KMS-11 (cell line): Measurements from ENCODE around the gene C15orf61.

Experiments
- H2AFZ ChIP-seq: fragments of 200-600 bp; sonication (generic); 2 replicates; pipeline ENCODE4 v1.6.1; 2016; ENCODE audit warnings: antibody characterized with exemption, mixed run types, low read depth
- H3K27ac ChIP-seq: fragments of 200-600 bp; sonication (generic); 2 replicates; pipeline ENCODE4 v1.6.1; 2016; ENCODE audit warnings: mild to moderate bottlenecking, mixed run types
- H3K27me3 ChIP-seq: fragments of 200-600 bp; sonication (generic); 2 replicates; pipeline ENCODE4 v1.6.1; 2017; ENCODE audit warnings: mild to moderate bottlenecking, low read depth, mixed run types, moderate library complexity; ENCODE audit not compliant: insufficient read depth
- H3K36me3 ChIP-seq: fragments of 200-600 bp; sonication (generic); 2 replicates; pipeline ENCODE4 v1.6.1; 2017; ENCODE audit warnings: mild to moderate bottlenecking, mixed run types; ENCODE audit not compliant: insufficient read depth
- H3K4me1 ChIP-seq: fragments of 200-600 bp; sonication (generic); 2 replicates; pipeline ENCODE4 v1.6.1; 2016; ENCODE audit warnings: mild to moderate bottlenecking, low read depth, mixed run types; ENCODE audit not compliant: poor library complexity, severe bottlenecking
- H3K4me2 ChIP-seq: fragments of 200-600 bp; sonication (generic); 2 replicates; pipeline ENCODE4 v1.7.0; 2016; ENCODE audit warnings: mild to moderate bottlenecking, mixed run types
- H3K4me3 ChIP-seq: fragments of 200-600 bp; sonication (generic); IDR thresholded peaks from 2 replicates; pipeline ENCODE4 v1.6.1; 2017; ENCODE audit warnings: low read depth, low read length, mixed read lengths; ENCODE audit not compliant: insufficient read depth
- H3K79me2 ChIP-seq: fragments of 200-600 bp; sonication (generic); 2 replicates; pipeline ENCODE4 v1.6.1; 2016; ENCODE audit warnings: low read depth, mixed run types; ENCODE audit not compliant: insufficient read depth
- H3K9ac ChIP-seq: fragments of 200-600 bp; sonication (generic); 2 replicates; pipeline ENCODE4 v1.6.1; 2016; ENCODE audit warnings: mild to moderate bottlenecking, mixed run types
- H4K20me1 ChIP-seq: fragments of 200-600 bp; sonication (generic); 2 replicates; pipeline ENCODE4 v1.6.1; 2016; ENCODE audit warnings: mild to moderate bottlenecking, mixed run types; ENCODE audit not compliant: insufficient read depth
- TF ChIP-seq, protein P1 (sequence below): fragments of 200-600 bp; sonication (generic); conservative IDR thresholded peaks from 2 replicates; pipeline ENCODE4 v1.6.1; 2017; ENCODE audit warnings: low read depth, mild to moderate bottlenecking, antibody characterized with exemption, low read length, moderate library complexity, mixed read lengths

The C15orf61 gene

GRCh38 chr15:67537771-67538170, 16.8 kb downstream of the C15orf61 start:
- Histone ChIP-seq H3K79me2 (no peaks in the 10 kb centered on the region), H3K27me3 (no peaks in the 10 kb centered on the region), H3K9ac (no peak overlapping the region), H3K4me1 (peaks cover 36% of the 10 kb centered on the region), H3K4me3 (no peak overlapping the region), H3K36me3 (no peaks in the 10 kb centered on the region), H4K20me1 (no peaks in the 10 kb centered on the region), H3K27ac (no peak overlapping the region), H3K4me2 (no peak overlapping the region), H2AFZ (no peak overlapping the region)
- TF ChIP-seq, protein P1, sequence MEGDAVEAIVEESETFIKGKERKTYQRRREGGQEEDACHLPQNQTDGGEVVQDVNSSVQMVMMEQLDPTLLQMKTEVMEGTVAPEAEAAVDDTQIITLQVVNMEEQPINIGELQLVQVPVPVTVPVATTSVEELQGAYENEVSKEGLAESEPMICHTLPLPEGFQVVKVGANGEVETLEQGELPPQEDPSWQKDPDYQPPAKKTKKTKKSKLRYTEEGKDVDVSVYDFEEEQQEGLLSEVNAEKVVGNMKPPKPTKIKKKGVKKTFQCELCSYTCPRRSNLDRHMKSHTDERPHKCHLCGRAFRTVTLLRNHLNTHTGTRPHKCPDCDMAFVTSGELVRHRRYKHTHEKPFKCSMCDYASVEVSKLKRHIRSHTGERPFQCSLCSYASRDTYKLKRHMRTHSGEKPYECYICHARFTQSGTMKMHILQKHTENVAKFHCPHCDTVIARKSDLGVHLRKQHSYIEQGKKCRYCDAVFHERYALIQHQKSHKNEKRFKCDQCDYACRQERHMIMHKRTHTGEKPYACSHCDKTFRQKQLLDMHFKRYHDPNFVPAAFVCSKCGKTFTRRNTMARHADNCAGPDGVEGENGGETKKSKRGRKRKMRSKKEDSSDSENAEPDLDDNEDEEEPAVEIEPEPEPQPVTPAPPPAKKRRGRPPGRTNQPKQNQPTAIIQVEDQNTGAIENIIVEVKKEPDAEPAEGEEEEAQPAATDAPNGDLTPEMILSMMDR = no peak

DNA sequence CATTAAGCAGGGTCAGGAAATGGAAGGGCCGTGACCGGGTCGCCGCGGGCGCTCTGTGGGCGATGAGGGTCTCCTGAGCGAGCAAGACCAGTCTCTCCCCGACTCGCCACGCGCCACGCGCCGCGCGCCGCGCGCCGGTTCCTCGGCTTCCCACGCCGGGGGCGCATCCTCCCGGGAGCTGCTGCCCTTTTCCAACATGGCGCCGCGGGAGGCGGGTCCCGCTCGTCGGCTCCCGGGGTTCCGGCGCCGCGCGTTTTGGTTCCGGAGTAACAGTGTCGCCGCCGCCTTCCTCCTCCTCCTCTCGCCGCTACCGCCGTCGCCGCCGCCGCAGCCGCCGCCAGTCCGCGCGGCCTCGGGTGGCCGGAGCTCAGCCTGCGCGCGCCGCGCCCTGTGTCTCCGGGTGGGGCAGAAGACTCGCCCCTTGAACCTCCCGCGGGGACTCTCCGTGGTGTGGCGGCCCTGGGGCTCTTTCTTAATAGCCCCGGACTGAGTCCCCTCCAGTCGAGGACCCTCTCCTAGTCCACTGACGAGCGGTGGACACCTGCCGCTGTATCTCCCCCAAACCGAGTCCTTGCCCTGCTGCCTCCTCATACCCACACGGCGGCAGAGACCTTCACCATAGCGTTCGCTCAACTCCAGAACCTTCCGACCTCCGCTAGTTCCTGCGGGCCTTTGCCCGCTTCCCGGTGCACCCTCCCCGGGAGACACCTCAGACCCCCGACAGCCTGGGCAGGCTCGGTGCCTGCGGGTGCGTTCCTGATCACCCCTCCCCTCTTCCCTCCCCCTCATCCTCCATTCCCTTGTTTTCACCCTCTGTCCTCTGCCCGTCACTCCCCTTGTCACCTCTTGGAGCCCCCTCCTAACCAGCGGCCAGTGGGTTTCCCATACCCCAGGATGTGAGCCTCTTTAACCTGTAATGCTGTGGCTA, 21.8 kb downstream of the C15orf61 start, which contains the start of gene MAP2K5:
Gene MAP2K5 (plus strand): TSS at position 284 of the 928 bp plus-strand sequence. CDS start 633 bp downstream, at position 917.
- Histone ChIP-seq H3K4me2 (peak within 1 kb of the TSS; percentile 92), H2AFZ (peak within 1 kb of the TSS; percentile 98), H3K79me2 (no peaks in the 10 kb centered on the region), H3K9ac (peak within 1 kb of the TSS; percentile 76), H3K36me3 (no peaks in the 10 kb centered on the region), H3K27ac (peak within 1 kb of the TSS; percentile 62), H3K4me3 (no peak within 1 kb of the TSS), H3K4me1 (peaks cover 32% of the 10 kb centered on the region), H4K20me1 (no peaks in the 10 kb centered on the region), H3K27me3 (no peaks in the 10 kb centered on the region)
- TF ChIP-seq, protein P1 = no peak

DNA sequence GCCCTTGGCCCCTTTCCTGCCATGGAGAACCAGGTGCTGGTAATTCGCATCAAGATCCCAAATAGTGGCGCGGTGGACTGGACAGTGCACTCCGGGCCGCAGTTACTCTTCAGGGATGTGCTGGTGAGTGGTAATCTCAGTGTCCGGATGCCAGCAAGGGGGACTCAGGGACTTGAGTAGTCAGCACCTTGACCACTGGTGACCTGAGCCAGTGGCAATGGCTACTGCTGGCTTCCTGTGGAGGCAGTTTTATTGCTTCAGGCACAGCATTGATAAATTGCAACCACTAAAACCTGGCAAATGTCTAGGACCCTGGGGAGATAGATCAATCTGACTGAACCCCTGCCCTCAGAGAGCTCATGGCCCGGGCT, 22.4 kb downstream of the C15orf61 start:
- Histone ChIP-seq H3K79me2 (no peaks in the 10 kb centered on the region), H2AFZ (peak overlapping the region; percentile 98), H3K36me3 (no peaks in the 10 kb centered on the region), H3K9ac (no peak overlapping the region), H3K27ac (no peak overlapping the region), H3K4me1 (peaks cover 32% of the 10 kb centered on the region), H3K4me3 (no peak overlapping the region), H4K20me1 (no peaks in the 10 kb centered on the region), H3K4me2 (peak overlapping the region; percentile 92; the same call in 1 of the 2 replicates), H3K27me3 (no peaks in the 10 kb centered on the region)
- TF ChIP-seq, protein P1 = no peak

DNA sequence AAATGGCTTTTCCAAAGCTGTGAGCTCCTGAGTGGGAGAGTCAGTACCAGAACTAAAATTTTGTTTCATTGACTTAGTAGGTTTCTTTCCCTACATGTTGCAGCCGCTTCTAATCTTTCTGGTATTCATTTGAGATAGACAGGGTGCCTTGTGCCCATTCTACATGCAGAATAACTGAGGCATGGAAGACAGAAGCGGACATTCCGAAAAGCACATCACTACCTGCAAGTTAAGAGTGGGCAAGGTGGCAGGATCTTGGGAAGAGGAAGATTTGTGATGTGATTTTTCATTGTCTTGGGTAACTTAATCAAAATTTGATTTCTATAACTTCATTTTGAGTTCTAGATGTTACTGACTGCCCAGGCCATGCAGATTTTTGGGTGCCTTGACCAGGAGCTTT, 23.5 kb downstream of the C15orf61 start:
- Histone ChIP-seq H3K79me2 (no peaks in the 10 kb centered on the region), H2AFZ (no peak overlapping the region), H3K36me3 (no peaks in the 10 kb centered on the region), H3K4me2 (no peak overlapping the region), H4K20me1 (no peaks in the 10 kb centered on the region), H3K27me3 (no peaks in the 10 kb centered on the region), H3K9ac (no peak overlapping the region), H3K27ac (no peak overlapping the region), H3K4me1 (peaks cover 23% of the 10 kb centered on the region), H3K4me3 (no peak overlapping the region)
- TF ChIP-seq, protein P1 = no peak
